ENCODE measurements around the gene LYSMD1. TPM values are rescaled to one million over a fixed set of nuclear protein-coding genes. Genes with fewer than 3 reads are reported as not detected.
"Not testable (repeated sequence)": the region's sequence is repeated elsewhere in the genome, so short reads cannot be mapped to it uniquely, and the experiment has no call there.

Gene LYSMD1
- total and polyA plus RNA-seq, 10 donors, result 2.5 to 10.0 (median 4.5) TPM

DNA sequence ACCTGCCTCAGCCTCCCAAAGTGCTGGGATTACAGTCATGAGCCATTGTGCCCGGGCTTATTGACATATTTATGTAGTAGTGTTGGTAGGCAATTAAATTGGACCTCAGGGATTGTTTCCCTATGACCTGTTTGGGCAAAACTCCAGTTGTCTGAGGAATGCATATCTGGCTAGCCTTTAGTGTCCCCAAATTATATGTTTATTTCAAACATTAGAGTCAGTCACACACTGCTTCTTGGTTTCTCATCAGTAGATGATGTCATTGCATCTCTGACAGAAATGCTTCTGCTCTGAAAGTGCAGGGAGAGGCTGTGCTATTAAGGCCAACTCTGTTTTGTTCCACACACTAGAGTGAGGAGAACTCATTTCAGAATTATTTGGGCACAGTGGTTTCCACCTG lies 45.1 kb upstream of the LYSMD1 start:
- intact Hi-C loops (cut with DNase I; ENCODE audit: low total_unique reads), result no loop called here
- Histone ChIP-seq H3K4me1 (peaks cover 0 to 63% (median 19%) of the 10 kb centered on the region in 6 donors), H3K36me3 (peaks cover 0 to 94% (median 36%) of the 10 kb centered on the region in 6 donors), H3K9me3 (no peaks in the 10 kb centered on the region), H3K27me3 (replicated peaks in 1 of 7) (no peaks in the 10 kb centered on the region), H3K27ac (no peak overlapping the region), H3K4me3 (no peak overlapping the region)
- 86 to 97% (median 94%) methylated on average over 1 of the region's 1 CpG for WGBS, 5 donors
- DNase-seq, result no peak
- TF ChIP-seq, protein P1, sequence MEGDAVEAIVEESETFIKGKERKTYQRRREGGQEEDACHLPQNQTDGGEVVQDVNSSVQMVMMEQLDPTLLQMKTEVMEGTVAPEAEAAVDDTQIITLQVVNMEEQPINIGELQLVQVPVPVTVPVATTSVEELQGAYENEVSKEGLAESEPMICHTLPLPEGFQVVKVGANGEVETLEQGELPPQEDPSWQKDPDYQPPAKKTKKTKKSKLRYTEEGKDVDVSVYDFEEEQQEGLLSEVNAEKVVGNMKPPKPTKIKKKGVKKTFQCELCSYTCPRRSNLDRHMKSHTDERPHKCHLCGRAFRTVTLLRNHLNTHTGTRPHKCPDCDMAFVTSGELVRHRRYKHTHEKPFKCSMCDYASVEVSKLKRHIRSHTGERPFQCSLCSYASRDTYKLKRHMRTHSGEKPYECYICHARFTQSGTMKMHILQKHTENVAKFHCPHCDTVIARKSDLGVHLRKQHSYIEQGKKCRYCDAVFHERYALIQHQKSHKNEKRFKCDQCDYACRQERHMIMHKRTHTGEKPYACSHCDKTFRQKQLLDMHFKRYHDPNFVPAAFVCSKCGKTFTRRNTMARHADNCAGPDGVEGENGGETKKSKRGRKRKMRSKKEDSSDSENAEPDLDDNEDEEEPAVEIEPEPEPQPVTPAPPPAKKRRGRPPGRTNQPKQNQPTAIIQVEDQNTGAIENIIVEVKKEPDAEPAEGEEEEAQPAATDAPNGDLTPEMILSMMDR (IDR thresholded peaks at IDR 0.05 in 8 of 11, conservative IDR thresholded peaks at IDR 0.05 in 3 of 11), result no peak
- TF ChIP-seq POLR2A (IDR thresholded peaks at IDR 0.05), result no peak
- no peak for TF ChIP-seq POLR2AphosphoS5 (IDR thresholded peaks at IDR 0.05)

DNA sequence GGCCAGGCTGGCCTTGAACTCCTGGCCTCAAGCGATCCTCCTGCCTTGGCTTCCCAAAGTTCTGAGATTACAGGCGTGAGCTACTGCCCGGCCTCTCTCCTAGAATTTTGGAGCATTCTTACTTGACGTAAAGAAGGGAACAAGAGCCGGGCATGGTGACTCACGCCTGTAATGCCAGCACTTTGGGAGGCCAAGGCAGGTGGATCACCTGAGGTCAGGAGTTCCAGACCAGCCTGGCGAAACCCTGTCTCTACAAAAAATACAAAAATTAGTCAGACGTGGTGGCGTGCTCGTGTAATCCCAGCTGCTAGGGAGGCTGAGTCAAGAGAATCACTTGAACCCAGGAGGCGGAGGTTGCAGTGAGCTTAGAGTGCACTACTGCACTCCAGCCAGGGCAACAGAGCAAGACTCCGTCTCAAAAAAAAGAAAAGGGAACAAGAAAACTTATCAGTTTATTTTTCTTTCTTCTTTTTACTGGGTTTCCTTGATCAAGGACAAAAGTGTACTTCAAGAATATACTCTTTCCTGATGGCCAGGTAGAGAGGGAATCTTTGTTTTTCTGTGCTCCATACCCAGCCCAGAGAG lies 39.8 kb upstream of the LYSMD1 start:
- H3K9me3 ChIP-seq; H3K27ac ChIP-seq; intact Hi-C loops (cut with DNase I; ENCODE audit: low total_unique reads); H3K27me3 ChIP-seq (replicated peaks in 1 of 7); H3K4me3 ChIP-seq: not testable (repeated sequence)
- Histone ChIP-seq H3K4me1 (peaks cover 22 to 78% (median 42%) of the 10 kb centered on the region in 6 donors), H3K36me3 (peaks cover 0 to 80% (median 40%) of the 10 kb centered on the region in 6 donors)
- 90 to 95% (median 92%) methylated on average over 12 of the region's 12 CpGs for WGBS, 5 donors
- DNase-seq, result peak; percentile 18

DNA sequence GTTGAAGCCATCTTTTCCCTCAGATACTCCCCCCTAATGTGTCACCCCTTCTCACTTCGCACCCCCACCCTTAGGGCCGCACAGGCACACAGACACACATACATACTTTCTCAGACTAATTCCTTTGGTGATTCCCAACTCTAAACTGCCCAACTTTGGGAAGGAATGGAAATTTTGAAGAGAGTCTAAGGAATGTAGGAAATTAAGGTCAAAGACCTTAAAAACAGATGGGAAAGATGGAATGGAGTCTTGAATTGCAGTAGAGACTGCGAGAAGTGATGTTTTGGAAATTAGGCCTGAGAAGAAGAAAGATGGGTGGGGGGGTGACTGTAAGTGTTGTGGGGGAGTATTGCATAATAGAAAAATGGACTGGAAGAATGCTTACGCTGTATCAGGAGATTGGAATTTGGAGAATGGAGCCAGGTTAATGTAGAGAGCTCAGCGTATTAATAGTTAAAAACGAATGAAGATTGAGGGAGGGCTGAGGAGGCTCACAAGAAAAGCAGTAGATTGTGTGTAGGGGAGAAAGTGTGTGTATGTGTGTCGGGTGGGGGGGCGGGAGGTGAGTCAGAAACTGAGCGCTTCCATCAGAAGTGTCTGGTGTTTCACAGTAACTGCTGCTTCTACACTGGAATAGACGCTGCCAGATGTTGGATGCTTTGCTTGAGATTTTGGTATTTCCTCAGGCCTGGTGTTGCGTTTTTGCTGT lies 34.3 kb upstream of the LYSMD1 start:
- WGBS, 5 donors, result 36 to 64% (median 54%) methylated on average over 11 of the region's 11 CpGs
- peak; percentile 43 for DNase-seq
- Histone ChIP-seq H3K27ac (peak overlapping the region in 7 of 8 donors; percentile 80 to 96 (median 93)), H3K9me3 (no peaks in the 10 kb centered on the region), H3K27me3 (replicated peaks in 1 of 7) (no peaks in the 10 kb centered on the region), H3K4me1 (peaks cover 32 to 81% (median 57%) of the 10 kb centered on the region in 6 donors), H3K4me3 (peak overlapping the region; percentile 69 to 96 (median 86)), H3K36me3 (peaks cover 0 to 29% (median 11%) of the 10 kb centered on the region in 6 donors)
- intact Hi-C loops (cut with DNase I; ENCODE audit: low total_unique reads), result loop anchor here (5.0 kb wide), 1 partner anchor 52 kb away; the partner anchor contains the start of gene PSMD4
- TF ChIP-seq, protein P1 (IDR thresholded peaks at IDR 0.05 in 8 of 11, conservative IDR thresholded peaks at IDR 0.05 in 3 of 11), result no peak
- TF ChIP-seq POLR2AphosphoS5 (IDR thresholded peaks at IDR 0.05) (no peak), POLR2A (IDR thresholded peaks at IDR 0.05) (no peak)

DNA sequence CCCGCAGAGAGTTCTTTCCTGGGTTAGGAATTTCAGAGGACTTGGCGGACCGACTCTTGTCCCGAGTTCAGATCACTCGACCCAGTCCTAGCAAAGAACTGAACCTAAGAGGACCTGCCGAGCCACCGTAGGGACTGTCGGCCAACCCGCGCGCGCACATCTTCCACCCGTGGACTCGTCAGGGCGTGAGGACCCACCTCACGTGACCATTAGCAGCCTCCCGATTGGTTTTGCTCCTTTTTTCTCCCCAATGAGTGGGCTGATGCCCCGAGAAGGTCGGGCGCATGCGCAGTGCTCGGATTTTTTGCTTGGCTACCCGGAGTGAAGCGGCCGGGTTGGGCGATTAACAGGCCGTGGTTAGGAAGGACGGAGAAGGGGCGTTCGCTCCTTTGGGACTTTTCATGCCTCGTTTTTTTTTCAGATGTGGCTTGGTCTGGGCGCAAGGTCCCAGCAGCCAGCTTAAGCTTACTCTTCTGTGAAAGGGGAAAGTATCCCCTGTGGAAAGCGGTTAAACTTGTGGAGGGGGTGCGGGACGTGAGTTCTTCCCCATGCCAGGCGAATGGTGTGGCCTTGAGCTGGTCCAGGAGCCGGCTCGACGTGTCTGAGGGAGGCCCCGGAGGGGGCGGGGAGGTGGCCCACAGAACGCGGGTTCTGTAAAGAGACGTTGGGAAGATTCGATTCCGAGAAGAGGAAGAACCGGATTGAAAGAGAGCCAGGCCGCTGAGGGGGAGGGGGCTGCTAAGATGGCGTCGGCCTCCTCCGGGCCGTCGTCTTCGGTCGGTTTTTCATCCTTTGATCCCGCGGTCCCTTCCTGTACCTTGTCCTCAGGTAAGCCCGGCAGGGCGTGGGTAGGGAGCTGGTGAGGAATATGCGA lies 32.8 kb upstream of the LYSMD1 start, which contains the start of gene PIP5K1A:
PIP5K1A (plus strand) TSS at position 299 of the 874 bp plus-strand sequence; CDS start at position 744, 445 bp downstream.
- Histone ChIP-seq H3K9me3 (no peaks in the 10 kb centered on the region), H3K4me3 (peak within 1 kb of the TSS; percentile 69 to 96 (median 86)), H3K4me1 (peaks cover 32 to 66% (median 53%) of the 10 kb centered on the region in 6 donors), H3K27ac (peak within 1 kb of the TSS; percentile 74 to 96 (median 93)), H3K36me3 (peaks cover 0 to 14% (median 11%) of the 10 kb centered on the region in 6 donors), H3K27me3 (replicated peaks in 1 of 7) (no peaks in the 10 kb centered on the region)
- WGBS, 5 donors, result 0 to 1% (median 1%) methylated on average over 52 to 60 of the region's 60 CpGs
- peak; percentile 99 for DNase-seq
- intact Hi-C loops (cut with DNase I; ENCODE audit: low total_unique reads), result loop anchor here (5.0 kb wide), 1 partner anchor 54 kb away; the partner anchor contains the start of gene PSMD4
- TF ChIP-seq, protein P1 (IDR thresholded peaks at IDR 0.05 in 8 of 11, conservative IDR thresholded peaks at IDR 0.05 in 3 of 11), result peak in 1 of 11 experiments; percentile 16
- TF ChIP-seq POLR2AphosphoS5 (IDR thresholded peaks at IDR 0.05), result peak; percentile 93 to 96 (median 94)
- peak in 2 of 3 donors; percentile 52 to 53 for TF ChIP-seq POLR2A (IDR thresholded peaks at IDR 0.05)
